ENCODE results near the gene PDE4B. TPM values are rescaled to one million over a fixed set of nuclear protein-coding genes. Genes with fewer than 3 reads are reported as not detected.
A peak's percentile ranks its signal among the peaks of the same experiment; 100 is the strongest.

PDE4B gene
- total RNA-seq, 2 donors from 2014 or later: 2.0 to 5.7 TPM

DNA sequence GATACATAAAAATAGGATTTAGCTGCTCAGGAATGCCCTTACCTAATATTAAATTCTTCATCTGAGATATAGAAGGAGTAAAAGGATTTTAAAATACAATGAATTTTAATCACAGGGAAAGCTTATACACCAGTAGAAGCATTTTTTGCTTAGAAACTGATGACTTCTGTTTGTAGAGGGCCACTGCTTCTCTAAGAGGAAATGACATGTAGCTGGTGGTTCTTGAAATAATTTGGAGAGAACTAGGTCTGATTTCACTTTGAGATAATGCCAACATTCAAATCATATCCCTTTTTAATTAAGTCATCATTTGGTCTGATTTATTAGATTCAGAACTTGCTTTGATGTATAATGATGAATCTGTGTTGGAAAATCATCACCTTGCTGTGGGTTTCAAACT is 574.7 kb downstream of the PDE4B start:
- Histone ChIP-seq H3K27me3 (no peaks in the 10 kb centered on the region), H3K27ac (no peak overlapping the region), H3K4me3 (no peak overlapping the region), H3K36me3 (no peaks in the 10 kb centered on the region), H3K9ac (ENCODE audit: low read depth in 2 of 2, low read length in 2 of 2) (no peak overlapping the region), H3K9me3 (no peaks in the 10 kb centered on the region), H3K4me1 (no peaks in the 10 kb centered on the region)
- intact Hi-C loops (cut with DNase I): no loop called here
- no peak for DNase-seq
- TF ChIP-seq, protein P1, sequence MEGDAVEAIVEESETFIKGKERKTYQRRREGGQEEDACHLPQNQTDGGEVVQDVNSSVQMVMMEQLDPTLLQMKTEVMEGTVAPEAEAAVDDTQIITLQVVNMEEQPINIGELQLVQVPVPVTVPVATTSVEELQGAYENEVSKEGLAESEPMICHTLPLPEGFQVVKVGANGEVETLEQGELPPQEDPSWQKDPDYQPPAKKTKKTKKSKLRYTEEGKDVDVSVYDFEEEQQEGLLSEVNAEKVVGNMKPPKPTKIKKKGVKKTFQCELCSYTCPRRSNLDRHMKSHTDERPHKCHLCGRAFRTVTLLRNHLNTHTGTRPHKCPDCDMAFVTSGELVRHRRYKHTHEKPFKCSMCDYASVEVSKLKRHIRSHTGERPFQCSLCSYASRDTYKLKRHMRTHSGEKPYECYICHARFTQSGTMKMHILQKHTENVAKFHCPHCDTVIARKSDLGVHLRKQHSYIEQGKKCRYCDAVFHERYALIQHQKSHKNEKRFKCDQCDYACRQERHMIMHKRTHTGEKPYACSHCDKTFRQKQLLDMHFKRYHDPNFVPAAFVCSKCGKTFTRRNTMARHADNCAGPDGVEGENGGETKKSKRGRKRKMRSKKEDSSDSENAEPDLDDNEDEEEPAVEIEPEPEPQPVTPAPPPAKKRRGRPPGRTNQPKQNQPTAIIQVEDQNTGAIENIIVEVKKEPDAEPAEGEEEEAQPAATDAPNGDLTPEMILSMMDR (IDR thresholded peaks at IDR 0.05): no peak

DNA sequence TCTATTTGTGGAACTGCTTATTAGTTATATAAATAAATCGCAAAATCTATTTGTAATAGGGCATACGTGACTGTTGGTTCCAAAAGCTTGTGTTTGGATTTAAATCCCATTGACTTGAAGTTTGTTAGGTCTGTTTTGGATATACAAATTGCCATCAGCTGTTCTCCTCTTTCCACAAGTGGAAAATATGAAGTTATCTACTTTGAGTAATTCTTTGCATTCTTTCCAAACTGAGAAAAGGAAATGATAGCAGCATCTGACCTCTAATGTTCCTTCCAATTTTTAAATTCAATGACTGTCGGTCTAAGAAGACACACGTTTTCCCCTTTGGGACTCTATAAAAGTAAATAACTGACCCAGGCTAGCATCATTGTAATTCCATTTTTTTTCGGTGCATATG is 575.6 kb downstream of the PDE4B start:
- Histone ChIP-seq H3K9me3 (no peaks in the 10 kb centered on the region), H3K27ac (no peak overlapping the region), H3K4me1 (no peaks in the 10 kb centered on the region), H3K27me3 (no peaks in the 10 kb centered on the region), H3K9ac (ENCODE audit: low read depth in 2 of 2, low read length in 2 of 2) (no peak overlapping the region), H3K4me3 (no peak overlapping the region), H3K36me3 (no peaks in the 10 kb centered on the region)
- intact Hi-C loops (cut with DNase I): no loop called here
- DNase-seq: no peak
- TF ChIP-seq, protein P1 (IDR thresholded peaks at IDR 0.05): no peak

DNA sequence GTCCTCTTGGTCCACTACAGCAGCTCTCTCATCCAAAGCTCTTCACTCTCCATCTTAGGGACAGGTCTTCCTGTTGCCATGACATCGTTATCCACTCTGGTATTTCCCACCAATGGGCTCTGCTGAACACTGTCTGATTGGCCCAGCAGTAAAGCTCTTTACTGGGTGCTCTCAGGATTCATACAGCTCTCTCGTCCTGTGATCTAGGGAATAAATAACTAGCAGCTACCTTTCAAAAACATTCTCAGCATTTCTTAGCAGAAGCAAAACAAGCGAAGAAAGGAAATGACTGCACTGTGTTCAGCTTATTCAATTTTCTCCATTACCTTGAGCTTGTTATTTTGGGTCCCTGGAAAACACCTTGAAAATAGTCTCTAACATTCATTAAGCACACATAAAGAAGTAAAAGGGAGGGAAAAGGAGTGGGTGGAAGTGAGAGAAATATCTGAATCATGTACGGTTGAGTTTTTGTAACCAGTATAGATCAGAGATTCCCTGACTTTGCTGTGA is 577.8 kb downstream of the PDE4B start:
- TF ChIP-seq, protein P1 (IDR thresholded peaks at IDR 0.05): no peak
- H3K27ac ChIP-seq: no peak overlapping the region

DNA sequence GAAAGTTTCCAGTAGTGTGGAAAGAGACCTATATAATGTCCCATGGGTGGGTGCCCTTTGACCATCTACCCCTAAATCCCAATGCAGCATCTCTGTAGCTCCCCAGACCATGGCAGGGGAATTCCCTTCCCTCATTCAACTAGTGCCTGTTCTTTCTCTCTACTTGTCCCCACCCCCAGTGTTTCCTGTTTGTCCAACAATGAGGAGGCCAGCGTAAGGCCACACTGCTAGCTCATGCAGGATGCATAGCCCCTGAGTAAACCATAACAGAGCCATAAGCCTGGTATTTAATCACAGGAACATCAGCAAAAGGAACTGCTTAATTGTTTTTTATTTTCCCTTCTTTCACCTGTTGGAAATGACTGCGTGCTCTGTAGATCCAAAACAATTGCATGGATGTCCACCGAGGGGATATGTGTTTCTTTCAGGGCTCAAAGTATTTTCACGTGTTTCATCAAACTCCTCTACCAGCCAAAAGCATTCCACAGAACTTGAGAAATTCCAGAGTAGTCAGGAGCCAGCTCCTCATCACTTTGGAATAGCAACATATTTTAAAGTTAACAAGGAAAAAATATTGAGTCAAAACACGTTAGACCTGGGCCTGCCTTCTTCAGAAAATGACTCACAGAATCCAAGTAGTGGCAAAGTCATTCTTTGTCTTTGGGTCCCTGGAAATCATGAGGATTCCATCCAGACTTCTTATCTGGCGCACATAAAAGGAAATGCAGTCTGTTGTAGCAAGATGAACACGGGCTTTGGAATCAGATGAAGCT is 578.7 kb downstream of the PDE4B start:
- no peaks in the 10 kb centered on the region for H3K4me1 ChIP-seq
- H3K4me3 ChIP-seq: no peak overlapping the region
- H3K27ac ChIP-seq: peak overlapping the region; percentile 29
- intact Hi-C loops (cut with DNase I): no loop called here
- H3K36me3 ChIP-seq: no peaks in the 10 kb centered on the region
- no peak overlapping the region for H3K9ac ChIP-seq (ENCODE audit: low read depth in 2 of 2, low read length in 2 of 2)
- H3K27me3 ChIP-seq: no peaks in the 10 kb centered on the region
- H3K9me3 ChIP-seq: no peaks in the 10 kb centered on the region
- DNase-seq: no peak
- TF ChIP-seq, protein P1 (IDR thresholded peaks at IDR 0.05): no peak

More for the DNA sequence above, 577.8 kb downstream of the PDE4B start:
- H3K9ac ChIP-seq (ENCODE audit: low read depth in 2 of 2, low read length in 2 of 2): no peak overlapping the region
- no peaks in the 10 kb centered on the region for H3K36me3 ChIP-seq
- H3K27me3 ChIP-seq: no peaks in the 10 kb centered on the region
- H3K4me1 ChIP-seq: no peaks in the 10 kb centered on the region
- no peak overlapping the region for H3K4me3 ChIP-seq
- no peak for DNase-seq
- no peaks in the 10 kb centered on the region for H3K9me3 ChIP-seq
- intact Hi-C loops (cut with DNase I): no loop called here

DNA sequence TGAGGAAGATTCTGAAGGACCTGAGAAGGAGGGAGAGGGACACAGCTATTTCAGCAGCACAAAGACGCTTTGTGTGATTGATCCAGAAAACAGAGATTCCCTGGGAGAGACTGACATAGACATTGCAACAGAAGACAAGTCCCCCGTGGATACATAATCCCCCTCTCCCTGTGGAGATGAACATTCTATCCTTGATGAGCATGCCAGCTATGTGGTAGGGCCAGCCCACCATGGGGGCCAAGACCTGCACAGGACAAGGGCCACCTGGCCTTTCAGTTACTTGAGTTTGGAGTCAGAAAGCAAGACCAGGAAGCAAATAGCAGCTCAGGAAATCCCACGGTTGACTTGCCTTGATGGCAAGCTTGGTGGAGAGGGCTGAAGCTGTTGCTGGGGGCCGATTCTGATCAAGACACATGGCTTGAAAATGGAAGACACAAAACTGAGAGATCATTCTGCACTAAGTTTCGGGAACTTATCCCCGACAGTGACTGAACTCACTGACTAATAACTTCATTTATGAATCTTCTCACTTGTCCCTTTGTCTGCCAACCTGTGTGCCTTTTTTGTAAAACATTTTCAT is 579.9 kb downstream of the PDE4B start:
- H3K9ac ChIP-seq (ENCODE audit: low read depth in 2 of 2, low read length in 2 of 2): no peak overlapping the region
- no peaks in the 10 kb centered on the region for H3K4me1 ChIP-seq
- H3K27ac ChIP-seq: peak overlapping the region; percentile 53
- intact Hi-C loops (cut with DNase I): no loop called here
- DNase-seq: no peak
- no peak overlapping the region for H3K4me3 ChIP-seq
- no peaks in the 10 kb centered on the region for H3K36me3 ChIP-seq
- no peaks in the 10 kb centered on the region for H3K27me3 ChIP-seq
- H3K9me3 ChIP-seq: no peaks in the 10 kb centered on the region
- TF ChIP-seq, protein P1 (IDR thresholded peaks at IDR 0.05): no peak

Measured in colonic mucosa (tissue), 4 donors.